NB4 (cell line): ENCODE results near the gene SAMD11.

ENCODE experiments used
- POLR2A ChIP-seq: IDR thresholded peaks from 2 replicates; pipeline ENCODE4 v1.6.1; 2011; ENCODE audit warnings: mild to moderate bottlenecking; ENCODE audit not compliant: insufficient read length; ENCODE audit errors: extremely low read depth
- TF ChIP-seq, protein P1 (sequence below): IDR thresholded peaks from one replicate; pipeline ENCODE4 v1.5.1; 2012; ENCODE audit warnings: low read depth, low read length
- TF ChIP-seq, protein P2 (sequence below): IDR thresholded peaks from 2 replicates; pipeline ENCODE4 v1.6.1; 2011; ENCODE audit warnings: low read depth, low read length

DNA sequence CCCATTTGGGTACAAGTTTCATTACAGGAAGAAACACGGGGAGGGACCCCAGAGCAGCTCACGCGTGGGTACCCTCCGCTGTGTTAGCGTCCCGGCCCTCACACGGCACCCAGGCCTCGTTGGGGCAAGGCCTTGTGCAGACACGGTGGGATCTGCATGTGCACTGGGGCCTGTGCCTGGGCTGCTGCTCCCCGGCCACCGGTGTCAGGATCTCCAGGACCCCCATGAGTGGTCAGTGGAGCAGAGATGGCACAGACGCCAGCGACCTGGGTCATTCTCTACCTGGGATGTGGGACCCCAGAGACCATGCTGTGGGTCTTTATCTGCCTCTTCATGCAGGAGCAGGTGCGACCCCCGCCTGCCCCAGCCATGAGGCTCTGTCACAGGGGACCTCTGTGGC is 5.4 kb upstream of the SAMD11 start:
- TF ChIP-seq, protein P1, sequence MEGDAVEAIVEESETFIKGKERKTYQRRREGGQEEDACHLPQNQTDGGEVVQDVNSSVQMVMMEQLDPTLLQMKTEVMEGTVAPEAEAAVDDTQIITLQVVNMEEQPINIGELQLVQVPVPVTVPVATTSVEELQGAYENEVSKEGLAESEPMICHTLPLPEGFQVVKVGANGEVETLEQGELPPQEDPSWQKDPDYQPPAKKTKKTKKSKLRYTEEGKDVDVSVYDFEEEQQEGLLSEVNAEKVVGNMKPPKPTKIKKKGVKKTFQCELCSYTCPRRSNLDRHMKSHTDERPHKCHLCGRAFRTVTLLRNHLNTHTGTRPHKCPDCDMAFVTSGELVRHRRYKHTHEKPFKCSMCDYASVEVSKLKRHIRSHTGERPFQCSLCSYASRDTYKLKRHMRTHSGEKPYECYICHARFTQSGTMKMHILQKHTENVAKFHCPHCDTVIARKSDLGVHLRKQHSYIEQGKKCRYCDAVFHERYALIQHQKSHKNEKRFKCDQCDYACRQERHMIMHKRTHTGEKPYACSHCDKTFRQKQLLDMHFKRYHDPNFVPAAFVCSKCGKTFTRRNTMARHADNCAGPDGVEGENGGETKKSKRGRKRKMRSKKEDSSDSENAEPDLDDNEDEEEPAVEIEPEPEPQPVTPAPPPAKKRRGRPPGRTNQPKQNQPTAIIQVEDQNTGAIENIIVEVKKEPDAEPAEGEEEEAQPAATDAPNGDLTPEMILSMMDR: no peak
- TF ChIP-seq POLR2A: no peak
- TF ChIP-seq, protein P2, sequence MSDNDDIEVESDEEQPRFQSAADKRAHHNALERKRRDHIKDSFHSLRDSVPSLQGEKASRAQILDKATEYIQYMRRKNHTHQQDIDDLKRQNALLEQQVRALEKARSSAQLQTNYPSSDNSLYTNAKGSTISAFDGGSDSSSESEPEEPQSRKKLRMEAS: no peak
